ENCODE measurements around the gene KIF5C. TPM values are rescaled to one million over a fixed set of nuclear protein-coding genes. Genes with fewer than 3 reads are reported as not detected.

Gene KIF5C
- total RNA-seq, 1 experiment from 2014 or later = 1.6 TPM

- in situ Hi-C loops (cut with HindIII; ENCODE audit: low pct_unique_long_range_greater_than_20kb, low sequenced_read_pairs) (no loop called here), intact Hi-C loops (cut with micrococcal nuclease; ENCODE audit: unreplicated experiment) (no loop called here)
- BruUV-seq (replicated peaks) = no TSS peak
- no peaks in the 10 kb centered on the region for H3K9me3 ChIP-seq (ENCODE audit: control insufficient read depth, insufficient read depth, low read depth, low read length)
- no peak overlapping the region for H3K4me3 ChIP-seq (ENCODE audit: low read depth in 2 of 2, low read length in 2 of 2)
- no peaks in the 10 kb centered on the region for H3K4me1 ChIP-seq (ENCODE audit: control insufficient read depth, insufficient read depth, low read length)
- TF ChIP-seq TCF7L2 (IDR thresholded peaks at IDR 0.05; ENCODE audit: low read depth, low read length) = no peak
- TF ChIP-seq POLR2AphosphoS5 (IDR thresholded peaks at IDR 0.05; ENCODE audit: low read depth, low read length) = no peak
- no peak for TF ChIP-seq SIN3A (IDR thresholded peaks at IDR 0.05; ENCODE audit: borderline replicate concordance, insufficient read depth, low read depth, low read length)
- TF ChIP-seq, protein P1, sequence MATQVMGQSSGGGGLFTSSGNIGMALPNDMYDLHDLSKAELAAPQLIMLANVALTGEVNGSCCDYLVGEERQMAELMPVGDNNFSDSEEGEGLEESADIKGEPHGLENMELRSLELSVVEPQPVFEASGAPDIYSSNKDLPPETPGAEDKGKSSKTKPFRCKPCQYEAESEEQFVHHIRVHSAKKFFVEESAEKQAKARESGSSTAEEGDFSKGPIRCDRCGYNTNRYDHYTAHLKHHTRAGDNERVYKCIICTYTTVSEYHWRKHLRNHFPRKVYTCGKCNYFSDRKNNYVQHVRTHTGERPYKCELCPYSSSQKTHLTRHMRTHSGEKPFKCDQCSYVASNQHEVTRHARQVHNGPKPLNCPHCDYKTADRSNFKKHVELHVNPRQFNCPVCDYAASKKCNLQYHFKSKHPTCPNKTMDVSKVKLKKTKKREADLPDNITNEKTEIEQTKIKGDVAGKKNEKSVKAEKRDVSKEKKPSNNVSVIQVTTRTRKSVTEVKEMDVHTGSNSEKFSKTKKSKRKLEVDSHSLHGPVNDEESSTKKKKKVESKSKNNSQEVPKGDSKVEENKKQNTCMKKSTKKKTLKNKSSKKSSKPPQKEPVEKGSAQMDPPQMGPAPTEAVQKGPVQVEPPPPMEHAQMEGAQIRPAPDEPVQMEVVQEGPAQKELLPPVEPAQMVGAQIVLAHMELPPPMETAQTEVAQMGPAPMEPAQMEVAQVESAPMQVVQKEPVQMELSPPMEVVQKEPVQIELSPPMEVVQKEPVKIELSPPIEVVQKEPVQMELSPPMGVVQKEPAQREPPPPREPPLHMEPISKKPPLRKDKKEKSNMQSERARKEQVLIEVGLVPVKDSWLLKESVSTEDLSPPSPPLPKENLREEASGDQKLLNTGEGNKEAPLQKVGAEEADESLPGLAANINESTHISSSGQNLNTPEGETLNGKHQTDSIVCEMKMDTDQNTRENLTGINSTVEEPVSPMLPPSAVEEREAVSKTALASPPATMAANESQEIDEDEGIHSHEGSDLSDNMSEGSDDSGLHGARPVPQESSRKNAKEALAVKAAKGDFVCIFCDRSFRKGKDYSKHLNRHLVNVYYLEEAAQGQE (IDR thresholded peaks at IDR 0.05; ENCODE audit: insufficient read depth in 1 of 2, low read depth in 2 of 2, low read length in 1 of 2) = no peak
- TF ChIP-seq, protein P2, sequence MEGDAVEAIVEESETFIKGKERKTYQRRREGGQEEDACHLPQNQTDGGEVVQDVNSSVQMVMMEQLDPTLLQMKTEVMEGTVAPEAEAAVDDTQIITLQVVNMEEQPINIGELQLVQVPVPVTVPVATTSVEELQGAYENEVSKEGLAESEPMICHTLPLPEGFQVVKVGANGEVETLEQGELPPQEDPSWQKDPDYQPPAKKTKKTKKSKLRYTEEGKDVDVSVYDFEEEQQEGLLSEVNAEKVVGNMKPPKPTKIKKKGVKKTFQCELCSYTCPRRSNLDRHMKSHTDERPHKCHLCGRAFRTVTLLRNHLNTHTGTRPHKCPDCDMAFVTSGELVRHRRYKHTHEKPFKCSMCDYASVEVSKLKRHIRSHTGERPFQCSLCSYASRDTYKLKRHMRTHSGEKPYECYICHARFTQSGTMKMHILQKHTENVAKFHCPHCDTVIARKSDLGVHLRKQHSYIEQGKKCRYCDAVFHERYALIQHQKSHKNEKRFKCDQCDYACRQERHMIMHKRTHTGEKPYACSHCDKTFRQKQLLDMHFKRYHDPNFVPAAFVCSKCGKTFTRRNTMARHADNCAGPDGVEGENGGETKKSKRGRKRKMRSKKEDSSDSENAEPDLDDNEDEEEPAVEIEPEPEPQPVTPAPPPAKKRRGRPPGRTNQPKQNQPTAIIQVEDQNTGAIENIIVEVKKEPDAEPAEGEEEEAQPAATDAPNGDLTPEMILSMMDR (IDR thresholded peaks at IDR 0.05) = no peak
- no peak overlapping the region for H3K27ac ChIP-seq (ENCODE audit: low read length)
- H3K36me3 ChIP-seq (ENCODE audit: control insufficient read depth, insufficient read depth, low read length) = no peaks in the 10 kb centered on the region
- ATAC-seq (no peak), DNase-seq (ENCODE audit: low read depth, low spot score) (no peak)
- POLR2A ChIA-PET = no interaction called here
- CTCF ChIA-PET = no interaction called here
- no peaks in the 10 kb centered on the region for H3K27me3 ChIP-seq (ENCODE audit: control insufficient read depth, insufficient read depth, low read length)
Observed at GRCh38 chr2:149061133-149061745, 186.2 kb downstream of the KIF5C start.

GRCh38 chr2:149062531-149062930, 187.5 kb downstream of the KIF5C start:
- Histone ChIP-seq H3K36me3 (ENCODE audit: control insufficient read depth, insufficient read depth, low read length) (no peaks in the 10 kb centered on the region), H3K27ac (ENCODE audit: low read length) (no peak overlapping the region), H3K27me3 (ENCODE audit: control insufficient read depth, insufficient read depth, low read length) (no peaks in the 10 kb centered on the region), H3K9me3 (ENCODE audit: control insufficient read depth, insufficient read depth, low read depth, low read length) (no peaks in the 10 kb centered on the region), H3K4me1 (ENCODE audit: control insufficient read depth, insufficient read depth, low read length) (no peaks in the 10 kb centered on the region), H3K4me3 (ENCODE audit: low read depth in 2 of 2, low read length in 2 of 2) (no peak overlapping the region)
- ATAC-seq = no peak
- no TSS peak for BruUV-seq (replicated peaks)
- intact Hi-C loops (cut with micrococcal nuclease; ENCODE audit: unreplicated experiment) (no loop called here), in situ Hi-C loops (cut with HindIII; ENCODE audit: low pct_unique_long_range_greater_than_20kb, low sequenced_read_pairs) (no loop called here)
- TF ChIP-seq TCF7L2 (IDR thresholded peaks at IDR 0.05; ENCODE audit: low read depth, low read length) (no peak), POLR2AphosphoS5 (IDR thresholded peaks at IDR 0.05; ENCODE audit: low read depth, low read length) (no peak), SIN3A (IDR thresholded peaks at IDR 0.05; ENCODE audit: borderline replicate concordance, insufficient read depth, low read depth, low read length) (no peak)
- TF ChIP-seq, protein P1 (IDR thresholded peaks at IDR 0.05; ENCODE audit: insufficient read depth in 1 of 2, low read depth in 2 of 2, low read length in 1 of 2) = no peak
- TF ChIP-seq, protein P2 (IDR thresholded peaks at IDR 0.05) = no peak
- ChIA-PET CTCF (no interaction called here), POLR2A (no interaction called here)
- DNase-seq (ENCODE audit: low read depth, low spot score) = no peak

Data from Panc1 (cell line).